Measurements from ENCODE around the gene FEZF2. TPM values are rescaled to one million over a fixed set of nuclear protein-coding genes. Genes with fewer than 3 reads are reported as not detected.

Gene FEZF2
- total RNA-seq, 1 experiment from 2014 or later, result not detected

- Histone ChIP-seq H3K4me1 (no peaks in the 10 kb centered on the region), H3K9me3 (no peaks in the 10 kb centered on the region), H3K27me3 (replicated peaks; ENCODE audit: control insufficient read depth, insufficient read depth, low read length) (no peaks in the 10 kb centered on the region), H3K36me3 (ENCODE audit: control insufficient read depth, insufficient read depth, low read length) (no peaks in the 10 kb centered on the region), H3K4me3 (ENCODE audit: low read depth, low read length) (no peak overlapping the region)
- H3K9me3 Mint-ChIP-seq (ENCODE audit: unreplicated experiment), result no peaks in the 10 kb centered on the region
- H3K4me1 Mint-ChIP-seq (ENCODE audit: low read depth, unreplicated experiment), result no peaks in the 10 kb centered on the region
- no peak for DNase-seq
- ChIA-PET CTCF (interaction anchor here (0.5 kb wide), 1 partner anchor 161 kb away, joined by 3 read pairs; no protein-coding TSS in a partner anchor), POLR2A (no interaction called here)
- H3K36me3 Mint-ChIP-seq (ENCODE audit: insufficient read depth, unreplicated experiment), result no peaks in the 10 kb centered on the region
- no peak for TF ChIP-seq CTCF (IDR thresholded peaks at IDR 0.05; ENCODE audit: insufficient read depth in 1 of 2, low read depth in 1 of 2, low read length in 1 of 2, severe bottlenecking in 1 of 2, unreplicated experiment in 1 of 2)
- no peak overlapping the region for H3K4me3 Mint-ChIP-seq (ENCODE audit: unreplicated experiment)
- no TSS peak for BruUV-seq (replicated peaks)
- H3K27ac Mint-ChIP-seq (ENCODE audit: unreplicated experiment), result no peak overlapping the region
- intact Hi-C loops (cut with micrococcal nuclease; ENCODE audit: unreplicated experiment), result no loop called here
- peaks cover 17% of the 10 kb centered on the region for H3K27me3 Mint-ChIP-seq (ENCODE audit: insufficient read depth, unreplicated experiment)
Observed at GRCh38 chr3:62329971-62330370, 43.4 kb downstream of the FEZF2 start.

- intact Hi-C loops (cut with micrococcal nuclease; ENCODE audit: unreplicated experiment), result no loop called here
- no peak overlapping the region for H3K4me3 Mint-ChIP-seq (ENCODE audit: unreplicated experiment)
- no peaks in the 10 kb centered on the region for H3K4me1 Mint-ChIP-seq (ENCODE audit: low read depth, unreplicated experiment)
- ChIA-PET POLR2A (interaction anchor here (0.6 kb wide), 1 partner anchor 16 kb away, joined by 11 read pairs; no protein-coding TSS in a partner anchor), CTCF (interaction anchor here (0.7 kb wide), 2 partner anchors 145 to 1201 kb away, joined by 3 to 4 read pairs; no protein-coding TSS in a partner anchor)
- BruUV-seq (replicated peaks), result no TSS peak
- no peaks in the 10 kb centered on the region for H3K27me3 ChIP-seq (replicated peaks; ENCODE audit: control insufficient read depth, insufficient read depth, low read length)
- DNase-seq, result peak in 1 of 2 experiments; percentile 7
- H3K27ac Mint-ChIP-seq (ENCODE audit: unreplicated experiment), result no peak overlapping the region
- no peak overlapping the region for H3K4me3 ChIP-seq (ENCODE audit: low read depth, low read length)
- no peaks in the 10 kb centered on the region for H3K9me3 Mint-ChIP-seq (ENCODE audit: unreplicated experiment)
- H3K4me1 ChIP-seq, result no peaks in the 10 kb centered on the region
- H3K27me3 Mint-ChIP-seq (ENCODE audit: insufficient read depth, unreplicated experiment), result peaks cover 12% of the 10 kb centered on the region
- no peaks in the 10 kb centered on the region for H3K9me3 ChIP-seq
- no peaks in the 10 kb centered on the region for H3K36me3 ChIP-seq (ENCODE audit: control insufficient read depth, insufficient read depth, low read length)
- no peaks in the 10 kb centered on the region for H3K36me3 Mint-ChIP-seq (ENCODE audit: insufficient read depth, unreplicated experiment)
- TF ChIP-seq CTCF (IDR thresholded peaks at IDR 0.05; ENCODE audit: insufficient read depth in 1 of 2, low read depth in 1 of 2, low read length in 1 of 2, severe bottlenecking in 1 of 2, unreplicated experiment in 1 of 2), result no peak
Observed at GRCh38 chr3:62325896-62326295, 47.5 kb downstream of the FEZF2 start.

GRCh38 chr3:62323241-62323640, 50.1 kb downstream of the FEZF2 start:
- Mint-ChIP-seq H3K4me3 (ENCODE audit: unreplicated experiment) (no peak overlapping the region), H3K4me1 (ENCODE audit: low read depth, unreplicated experiment) (no peaks in the 10 kb centered on the region), H3K36me3 (ENCODE audit: insufficient read depth, unreplicated experiment) (peaks cover 7% of the 10 kb centered on the region), H3K27me3 (ENCODE audit: insufficient read depth, unreplicated experiment) (peaks cover 6% of the 10 kb centered on the region), H3K9me3 (ENCODE audit: unreplicated experiment) (no peaks in the 10 kb centered on the region), H3K27ac (ENCODE audit: unreplicated experiment) (no peak overlapping the region)
- TF ChIP-seq CTCF (IDR thresholded peaks at IDR 0.05; ENCODE audit: insufficient read depth in 1 of 2, low read depth in 1 of 2, low read length in 1 of 2, severe bottlenecking in 1 of 2, unreplicated experiment in 1 of 2), result no peak
- intact Hi-C loops (cut with micrococcal nuclease; ENCODE audit: unreplicated experiment), result no loop called here
- POLR2A ChIA-PET, result no interaction called here
- BruUV-seq (replicated peaks), result no TSS peak
- DNase-seq, result no peak
- Histone ChIP-seq H3K9me3 (no peaks in the 10 kb centered on the region), H3K27me3 (replicated peaks; ENCODE audit: control insufficient read depth, insufficient read depth, low read length) (no peaks in the 10 kb centered on the region), H3K4me3 (ENCODE audit: low read depth, low read length) (no peak overlapping the region), H3K4me1 (no peaks in the 10 kb centered on the region), H3K36me3 (ENCODE audit: control insufficient read depth, insufficient read depth, low read length) (no peaks in the 10 kb centered on the region)
- CTCF ChIA-PET, result no interaction called here

Data from Caco-2 (cell line).